Measurements from ENCODE around the gene DNAH9.

DNAH9 gene

GRCh38 chr17:11640463-11640814 lies 42.2 kb downstream of the DNAH9 start:
- H3K36me3 ChIP-seq (ENCODE audit: control insufficient read depth, insufficient read depth, low read length) = no peaks in the 10 kb centered on the region
- H3K27me3 ChIP-seq (ENCODE audit: control insufficient read depth, insufficient read depth, low read length) = no peaks in the 10 kb centered on the region
- no peak overlapping the region for H3K4me3 ChIP-seq (ENCODE audit: low read depth, low read length)
- H3K9ac ChIP-seq (ENCODE audit: low read depth, low read length) = no peak overlapping the region
- H3K9me3 ChIP-seq (ENCODE audit: control insufficient read depth, insufficient read depth, low read length) = no peaks in the 10 kb centered on the region
- no peaks in the 10 kb centered on the region for H3K4me1 ChIP-seq (ENCODE audit: control insufficient read depth, insufficient read depth, low read length)

GRCh38 chr17:11641521-11642275 lies 43.4 kb downstream of the DNAH9 start:
- no peaks in the 10 kb centered on the region for H3K9me3 ChIP-seq (ENCODE audit: control insufficient read depth, insufficient read depth, low read length)
- no peaks in the 10 kb centered on the region for H3K4me1 ChIP-seq (ENCODE audit: control insufficient read depth, insufficient read depth, low read length)
- H3K9ac ChIP-seq (ENCODE audit: low read depth, low read length) = no peak overlapping the region
- H3K27me3 ChIP-seq (ENCODE audit: control insufficient read depth, insufficient read depth, low read length) = no peaks in the 10 kb centered on the region
- no peaks in the 10 kb centered on the region for H3K36me3 ChIP-seq (ENCODE audit: control insufficient read depth, insufficient read depth, low read length)
- H3K4me3 ChIP-seq (ENCODE audit: low read depth, low read length) = no peak overlapping the region

- Histone ChIP-seq H3K27me3 (ENCODE audit: control insufficient read depth, insufficient read depth, low read length) (no peaks in the 10 kb centered on the region), H3K9me3 (ENCODE audit: control insufficient read depth, insufficient read depth, low read length) (no peaks in the 10 kb centered on the region), H3K4me3 (ENCODE audit: low read depth, low read length) (no peak overlapping the region), H3K4me1 (ENCODE audit: control insufficient read depth, insufficient read depth, low read length) (no peaks in the 10 kb centered on the region), H3K9ac (ENCODE audit: low read depth, low read length) (no peak overlapping the region), H3K36me3 (ENCODE audit: control insufficient read depth, insufficient read depth, low read length) (no peaks in the 10 kb centered on the region)
These were observed 44.4 kb downstream of the DNAH9 start for GRCh38 chr17:11642655-11643054.

- H3K27me3 ChIP-seq (ENCODE audit: control insufficient read depth, insufficient read depth, low read length) = no peaks in the 10 kb centered on the region
- H3K36me3 ChIP-seq (ENCODE audit: control insufficient read depth, insufficient read depth, low read length) = no peaks in the 10 kb centered on the region
- H3K9me3 ChIP-seq (ENCODE audit: control insufficient read depth, insufficient read depth, low read length) = no peaks in the 10 kb centered on the region
- H3K9ac ChIP-seq (ENCODE audit: low read depth, low read length) = no peak overlapping the region
- H3K4me1 ChIP-seq (ENCODE audit: control insufficient read depth, insufficient read depth, low read length) = no peaks in the 10 kb centered on the region
- H3K4me3 ChIP-seq (ENCODE audit: low read depth, low read length) = no peak overlapping the region
These were observed 45.6 kb downstream of the DNAH9 start for GRCh38 chr17:11643851-11644250.

GRCh38 chr17:11644265-11645212 lies 46.3 kb downstream of the DNAH9 start:
- no peaks in the 10 kb centered on the region for H3K4me1 ChIP-seq (ENCODE audit: control insufficient read depth, insufficient read depth, low read length)
- H3K27me3 ChIP-seq (ENCODE audit: control insufficient read depth, insufficient read depth, low read length) = no peaks in the 10 kb centered on the region
- no peak overlapping the region for H3K9ac ChIP-seq (ENCODE audit: low read depth, low read length)
- no peak overlapping the region for H3K4me3 ChIP-seq (ENCODE audit: low read depth, low read length)
- no peaks in the 10 kb centered on the region for H3K9me3 ChIP-seq (ENCODE audit: control insufficient read depth, insufficient read depth, low read length)
- no peaks in the 10 kb centered on the region for H3K36me3 ChIP-seq (ENCODE audit: control insufficient read depth, insufficient read depth, low read length)

GRCh38 chr17:11645426-11645825 lies 47.2 kb downstream of the DNAH9 start:
- Histone ChIP-seq H3K4me1 (ENCODE audit: control insufficient read depth, insufficient read depth, low read length) (no peaks in the 10 kb centered on the region), H3K27me3 (ENCODE audit: control insufficient read depth, insufficient read depth, low read length) (no peaks in the 10 kb centered on the region), H3K4me3 (ENCODE audit: low read depth, low read length) (no peak overlapping the region), H3K36me3 (ENCODE audit: control insufficient read depth, insufficient read depth, low read length) (no peaks in the 10 kb centered on the region), H3K9me3 (ENCODE audit: control insufficient read depth, insufficient read depth, low read length) (no peaks in the 10 kb centered on the region), H3K9ac (ENCODE audit: low read depth, low read length) (no peak overlapping the region)

- Histone ChIP-seq H3K9me3 (ENCODE audit: control insufficient read depth, insufficient read depth, low read length) (no peaks in the 10 kb centered on the region), H3K4me1 (ENCODE audit: control insufficient read depth, insufficient read depth, low read length) (no peaks in the 10 kb centered on the region)
These were observed 52.8 kb downstream of the DNAH9 start for GRCh38 chr17:11651089-11651488.

GRCh38 chr17:11668618-11669017 lies 70.3 kb downstream of the DNAH9 start:
- Histone ChIP-seq H3K4me1 (ENCODE audit: control insufficient read depth, insufficient read depth, low read length) (no peaks in the 10 kb centered on the region), H3K36me3 (ENCODE audit: control insufficient read depth, insufficient read depth, low read length) (no peaks in the 10 kb centered on the region), H3K9ac (ENCODE audit: low read depth, low read length) (no peak overlapping the region), H3K27me3 (ENCODE audit: control insufficient read depth, insufficient read depth, low read length) (no peaks in the 10 kb centered on the region), H3K4me3 (ENCODE audit: low read depth, low read length) (no peak overlapping the region), H3K9me3 (ENCODE audit: control insufficient read depth, insufficient read depth, low read length) (no peaks in the 10 kb centered on the region)

More at GRCh38 chr17:11651089-11651488, 52.8 kb downstream of the DNAH9 start:
- Histone ChIP-seq H3K9ac (ENCODE audit: low read depth, low read length) (no peak overlapping the region), H3K27me3 (ENCODE audit: control insufficient read depth, insufficient read depth, low read length) (no peaks in the 10 kb centered on the region), H3K36me3 (ENCODE audit: control insufficient read depth, insufficient read depth, low read length) (no peaks in the 10 kb centered on the region), H3K4me3 (ENCODE audit: low read depth, low read length) (no peak overlapping the region)

GRCh38 chr17:11671126-11671525 lies 72.9 kb downstream of the DNAH9 start:
- Histone ChIP-seq H3K36me3 (ENCODE audit: control insufficient read depth, insufficient read depth, low read length) (no peaks in the 10 kb centered on the region), H3K9ac (ENCODE audit: low read depth, low read length) (no peak overlapping the region), H3K9me3 (ENCODE audit: control insufficient read depth, insufficient read depth, low read length) (no peaks in the 10 kb centered on the region), H3K27me3 (ENCODE audit: control insufficient read depth, insufficient read depth, low read length) (no peaks in the 10 kb centered on the region), H3K4me1 (ENCODE audit: control insufficient read depth, insufficient read depth, low read length) (no peaks in the 10 kb centered on the region), H3K4me3 (ENCODE audit: low read depth, low read length) (no peak overlapping the region)

GRCh38 chr17:11682646-11683045 lies 84.4 kb downstream of the DNAH9 start:
- Histone ChIP-seq H3K27me3 (ENCODE audit: control insufficient read depth, insufficient read depth, low read length) (no peaks in the 10 kb centered on the region), H3K9ac (ENCODE audit: low read depth, low read length) (no peak overlapping the region), H3K9me3 (ENCODE audit: control insufficient read depth, insufficient read depth, low read length) (no peaks in the 10 kb centered on the region), H3K4me3 (ENCODE audit: low read depth, low read length) (no peak overlapping the region), H3K36me3 (ENCODE audit: control insufficient read depth, insufficient read depth, low read length) (no peaks in the 10 kb centered on the region), H3K4me1 (ENCODE audit: control insufficient read depth, insufficient read depth, low read length) (no peaks in the 10 kb centered on the region)

- Histone ChIP-seq H3K4me3 (ENCODE audit: low read depth, low read length) (no peak overlapping the region), H3K36me3 (ENCODE audit: control insufficient read depth, insufficient read depth, low read length) (no peaks in the 10 kb centered on the region), H3K27me3 (ENCODE audit: control insufficient read depth, insufficient read depth, low read length) (no peaks in the 10 kb centered on the region), H3K9ac (ENCODE audit: low read depth, low read length) (no peak overlapping the region), H3K9me3 (ENCODE audit: control insufficient read depth, insufficient read depth, low read length) (no peaks in the 10 kb centered on the region), H3K4me1 (ENCODE audit: control insufficient read depth, insufficient read depth, low read length) (no peaks in the 10 kb centered on the region)
These were observed 92.4 kb downstream of the DNAH9 start for GRCh38 chr17:11690681-11691080.

- Histone ChIP-seq H3K9me3 (ENCODE audit: control insufficient read depth, insufficient read depth, low read length) (no peaks in the 10 kb centered on the region), H3K27me3 (ENCODE audit: control insufficient read depth, insufficient read depth, low read length) (no peaks in the 10 kb centered on the region), H3K9ac (ENCODE audit: low read depth, low read length) (no peak overlapping the region), H3K36me3 (ENCODE audit: control insufficient read depth, insufficient read depth, low read length) (no peaks in the 10 kb centered on the region), H3K4me3 (ENCODE audit: low read depth, low read length) (no peak overlapping the region), H3K4me1 (ENCODE audit: control insufficient read depth, insufficient read depth, low read length) (no peaks in the 10 kb centered on the region)
These were observed 94.4 kb downstream of the DNAH9 start for GRCh38 chr17:11692688-11693087.

Measured in iPS-15b (cell line).